Measurements from ENCODE around the gene GABBR1.

- TF ChIP-seq CTCF (IDR thresholded peaks at IDR 0.05; ENCODE audit: low read depth, low read length, missing input control), result no peak
- no peak for TF ChIP-seq RAD21 (IDR thresholded peaks at IDR 0.05)
- TF ChIP-seq ATF3 (IDR thresholded peaks at IDR 0.05), result no peak
- TF ChIP-seq GABPA (IDR thresholded peaks at IDR 0.05 in 1 of 2, conservative IDR thresholded peaks at IDR 0.05 in 1 of 2), result no peak
- no peak for TF ChIP-seq SP1 (IDR thresholded peaks at IDR 0.05)
- no peak for TF ChIP-seq MAX (IDR thresholded peaks at IDR 0.05)
- TF ChIP-seq FOXA1 (IDR thresholded peaks at IDR 0.05), result no peak
- no peak for TF ChIP-seq TAF1 (conservative IDR thresholded peaks at IDR 0.05)
Observed at GRCh38 chr6:29524044-29524443, 108.9 kb downstream of the GABBR1 start.
